OCI-LY7 (cell line): ENCODE data around the gene MPP4. TPM values are rescaled to one million over a fixed set of nuclear protein-coding genes. Genes with fewer than 3 reads are reported as not detected.

Experiments
- BruUV-seq: library from RNA; stranded (reverse); fragments of 400-500 nt; replicated peaks from 2 replicates; lab custom pipeline; 2021; lab: Mats Ljungman, UMichigan
- CTCF ChIA-PET: fragments of 300-600 bp; sonication (Branson Sonifier 250); formaldehyde crosslinking; loops from one replicate; lab custom pipeline; 2022; ENCODE audit warnings: antibody characterized with exemption; ENCODE audit not compliant: unreplicated experiment; lab: Charles Lee
- POLR2A ChIA-PET: fragments of 300-600 bp; sonication (Branson Sonifier 250); formaldehyde crosslinking; loops from one replicate; lab custom pipeline; 2022; ENCODE audit warnings: antibody characterized with exemption; lab: Charles Lee
- DNase-seq: peaks from one replicate; pipeline ENCODE4 v3.0.0-alpha.2; 2015; ENCODE audit warnings: low spot score
- H2AFZ ChIP-seq: fragments of 200-600 bp; sonication (generic), shearing (Covaris generic); 2 replicates; pipeline ENCODE4 v1.6.1; 2014; ENCODE audit warnings: mild to moderate bottlenecking, antibody characterized with exemption, low read length, moderate library complexity
- H3K27ac ChIP-seq: fragments of 200-600 bp; sonication (generic); 2 replicates; pipeline ENCODE4 v1.5.1; 2014; ENCODE audit warnings: mixed run types, low read depth, mild to moderate bottlenecking, moderate library complexity, low read length, inconsistent platforms; ENCODE audit not compliant: poor library complexity, severe bottlenecking
- H3K36me3 ChIP-seq: fragments of 200-600 bp; sonication (generic); 2 replicates; pipeline ENCODE4 v1.6.1; 2014; ENCODE audit warnings: mild to moderate bottlenecking, antibody characterized with exemption, low read length, moderate library complexity, mixed read lengths; ENCODE audit not compliant: insufficient read depth
- H3K4me1 ChIP-seq: fragments of 200-600 bp; sonication (generic); 2 replicates; pipeline ENCODE4 v1.5.1; 2014; ENCODE audit warnings: mild to moderate bottlenecking, low read length; ENCODE audit not compliant: insufficient read depth, poor library complexity, severe bottlenecking
- H3K4me2 ChIP-seq: fragments of 200-600 bp; sonication (generic); 2 replicates; pipeline ENCODE4 v1.6.1; 2014; ENCODE audit warnings: mild to moderate bottlenecking, low read length
- H3K4me3 ChIP-seq: fragments of 200-600 bp; sonication (generic); 2 replicates; pipeline ENCODE4 v1.5.1; 2014; ENCODE audit warnings: mild to moderate bottlenecking, low read depth, low read length; ENCODE audit not compliant: poor library complexity, severe bottlenecking
- H3K79me2 ChIP-seq: fragments of 200-600 bp; sonication (generic); 2 replicates; pipeline ENCODE4 v1.6.1; 2016; ENCODE audit warnings: low read depth, mild to moderate bottlenecking, low read length, moderate library complexity, mixed read lengths; ENCODE audit not compliant: insufficient read depth
- H3K9me2 ChIP-seq: fragments of 200-600 bp; sonication (generic); 2 replicates; pipeline ENCODE4 v1.6.1; 2016; ENCODE audit warnings: mild to moderate bottlenecking, low read length, mixed read lengths; ENCODE audit not compliant: insufficient read depth
- H3K9me3 ChIP-seq: fragments of 200-600 bp; sonication (generic); 2 replicates; pipeline ENCODE4 v1.6.1; 2014; ENCODE audit warnings: mild to moderate bottlenecking, mixed run types, low read length, mixed read lengths
- H4K20me1 ChIP-seq: fragments of 200-600 bp; sonication (generic); 2 replicates; pipeline ENCODE4 v1.6.1; 2014; ENCODE audit warnings: mild to moderate bottlenecking, antibody characterized with exemption, low read length, moderate library complexity, mixed read lengths; ENCODE audit not compliant: insufficient read depth
- EZH2phosphoT487 ChIP-seq: fragments of 200-600 bp; sonication (generic); IDR thresholded peaks from 2 replicates; pipeline ENCODE4 v1.6.1; 2018; ENCODE audit warnings: low read depth, borderline replicate concordance, mild to moderate bottlenecking, mixed run types, antibody characterized with exemption, low read length, moderate library complexity, mixed read lengths
- intact Hi-C: fragments of 100-400 bp; cut with micrococcal nuclease; formaldehyde crosslinking; loops from one replicate; pipeline ENCODE4 v1.10.0; 2022; ENCODE audit not compliant: unreplicated experiment
- total RNA-seq, 2 experiments: library from RNA; depleted of rRNA in 1 of 2; stranded (reverse); fragments of >200 nt in 1 of 2; shearing (Covaris generic) in 1 of 2; gene quantifications; 2 replicates each; pipeline ENCODE4 v1.2.3, GENCODE V29; 2014 to 2022
- TF ChIP-seq, protein P1 (sequence below): fragments of 200-600 bp; sonication (generic); conservative IDR thresholded peaks from 2 replicates; pipeline ENCODE4 v1.5.1; 2014; ENCODE audit warnings: mild to moderate bottlenecking, antibody characterized with exemption, low read length, moderate library complexity, mixed read lengths

Gene MPP4
- total RNA-seq, 2 experiments from 2014 or later: not detected

DNA sequence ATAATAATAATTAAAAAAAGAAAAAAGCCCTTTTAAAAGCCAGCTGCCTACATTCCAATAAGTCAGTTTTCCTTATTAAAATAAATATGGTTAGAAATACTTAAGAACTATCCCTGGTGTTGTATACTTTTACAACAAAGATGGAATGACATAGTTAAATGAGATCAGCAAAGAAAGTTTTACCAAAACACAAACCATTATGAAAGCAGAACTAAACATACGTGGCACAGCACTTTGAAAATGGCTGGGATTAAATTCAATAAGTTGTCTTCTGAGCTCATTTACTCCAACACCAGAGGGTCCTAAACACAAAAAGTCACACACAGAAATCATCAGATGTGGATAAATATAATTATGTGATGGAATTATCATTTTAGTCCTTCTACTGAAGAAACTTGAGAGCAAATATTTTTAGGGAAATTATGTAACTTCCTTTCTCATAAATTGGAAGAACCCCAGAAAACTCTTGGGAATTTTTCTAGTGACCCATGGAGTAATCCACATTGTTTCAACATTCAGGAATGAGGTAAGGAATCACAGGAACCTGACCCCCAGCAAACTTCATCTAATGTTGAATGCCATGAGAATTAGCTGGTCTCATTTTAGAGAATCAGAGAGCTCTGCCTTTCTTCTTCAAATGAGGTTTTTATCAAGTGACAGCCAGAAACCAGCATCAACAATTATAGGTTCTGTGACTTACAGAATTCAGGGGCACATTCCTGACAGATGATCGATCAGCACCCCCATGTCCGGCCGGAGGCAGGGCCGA, 43.6 kb downstream of the MPP4 start:
- no TSS peak for BruUV-seq
- Histone ChIP-seq H3K4me3 (no peak overlapping the region), H3K27ac (no peak overlapping the region), H3K79me2 (no peaks in the 10 kb centered on the region), H3K9me3 (no peaks in the 10 kb centered on the region), H3K36me3 (no peaks in the 10 kb centered on the region), H3K9me2 (no peaks in the 10 kb centered on the region), H2AFZ (no peak overlapping the region), H3K4me2 (no peak overlapping the region), H4K20me1 (no peaks in the 10 kb centered on the region), H3K4me1 (no peaks in the 10 kb centered on the region)
- ChIA-PET CTCF (no interaction called here), POLR2A (interaction anchor here (0.6 to 1.0 kb wide), 2 partner anchors 9 to 10 kb away, joined by 4 to 5 read pairs; no protein-coding TSS in a partner anchor)
- DNase-seq: no peak
- intact Hi-C loops: no loop called here
- no peak for TF ChIP-seq EZH2phosphoT487
- TF ChIP-seq, protein P1, sequence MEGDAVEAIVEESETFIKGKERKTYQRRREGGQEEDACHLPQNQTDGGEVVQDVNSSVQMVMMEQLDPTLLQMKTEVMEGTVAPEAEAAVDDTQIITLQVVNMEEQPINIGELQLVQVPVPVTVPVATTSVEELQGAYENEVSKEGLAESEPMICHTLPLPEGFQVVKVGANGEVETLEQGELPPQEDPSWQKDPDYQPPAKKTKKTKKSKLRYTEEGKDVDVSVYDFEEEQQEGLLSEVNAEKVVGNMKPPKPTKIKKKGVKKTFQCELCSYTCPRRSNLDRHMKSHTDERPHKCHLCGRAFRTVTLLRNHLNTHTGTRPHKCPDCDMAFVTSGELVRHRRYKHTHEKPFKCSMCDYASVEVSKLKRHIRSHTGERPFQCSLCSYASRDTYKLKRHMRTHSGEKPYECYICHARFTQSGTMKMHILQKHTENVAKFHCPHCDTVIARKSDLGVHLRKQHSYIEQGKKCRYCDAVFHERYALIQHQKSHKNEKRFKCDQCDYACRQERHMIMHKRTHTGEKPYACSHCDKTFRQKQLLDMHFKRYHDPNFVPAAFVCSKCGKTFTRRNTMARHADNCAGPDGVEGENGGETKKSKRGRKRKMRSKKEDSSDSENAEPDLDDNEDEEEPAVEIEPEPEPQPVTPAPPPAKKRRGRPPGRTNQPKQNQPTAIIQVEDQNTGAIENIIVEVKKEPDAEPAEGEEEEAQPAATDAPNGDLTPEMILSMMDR: no peak

DNA sequence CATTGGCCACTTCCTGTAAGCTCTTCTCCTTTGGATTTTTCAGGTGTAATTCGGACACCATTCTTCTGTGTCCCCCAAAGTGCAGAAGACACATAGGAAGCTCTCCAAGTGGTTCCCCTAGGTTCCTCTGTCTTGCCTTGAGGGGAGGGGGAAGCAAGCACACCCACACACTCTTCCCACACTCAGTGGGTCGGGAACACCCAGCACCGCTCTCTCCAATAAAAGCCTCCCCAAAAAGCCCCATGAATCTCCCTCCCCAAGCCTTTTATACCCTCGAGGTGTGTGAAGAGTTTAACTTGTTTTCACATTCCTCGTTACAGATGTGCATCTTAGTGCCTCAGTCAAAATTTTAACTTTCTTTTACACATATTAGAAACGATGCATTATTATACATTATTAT, 45.2 kb downstream of the MPP4 start:
- no peaks in the 10 kb centered on the region for H3K36me3 ChIP-seq
- no peak overlapping the region for H3K4me3 ChIP-seq
- H3K9me3 ChIP-seq: no peaks in the 10 kb centered on the region
- no peak for DNase-seq
- intact Hi-C loops: no loop called here
- H2AFZ ChIP-seq: no peak overlapping the region; the same call in 1 of the 2 replicates
- POLR2A ChIA-PET: interaction anchor here (0.7 to 1.6 kb wide), 2 partner anchors 9 to 418 kb away, joined by 3 to 5 read pairs; partner anchors contain the start of gene TMEM237
- H3K79me2 ChIP-seq: no peaks in the 10 kb centered on the region
- H3K4me2 ChIP-seq: no peak overlapping the region
- TF ChIP-seq, protein P1: no peak
- no peak for TF ChIP-seq EZH2phosphoT487
- CTCF ChIA-PET: no interaction called here
- H3K4me1 ChIP-seq: no peaks in the 10 kb centered on the region
- no peaks in the 10 kb centered on the region for H3K9me2 ChIP-seq
- no TSS peak for BruUV-seq
- H4K20me1 ChIP-seq: no peaks in the 10 kb centered on the region
- H3K27ac ChIP-seq: no peak overlapping the region

DNA sequence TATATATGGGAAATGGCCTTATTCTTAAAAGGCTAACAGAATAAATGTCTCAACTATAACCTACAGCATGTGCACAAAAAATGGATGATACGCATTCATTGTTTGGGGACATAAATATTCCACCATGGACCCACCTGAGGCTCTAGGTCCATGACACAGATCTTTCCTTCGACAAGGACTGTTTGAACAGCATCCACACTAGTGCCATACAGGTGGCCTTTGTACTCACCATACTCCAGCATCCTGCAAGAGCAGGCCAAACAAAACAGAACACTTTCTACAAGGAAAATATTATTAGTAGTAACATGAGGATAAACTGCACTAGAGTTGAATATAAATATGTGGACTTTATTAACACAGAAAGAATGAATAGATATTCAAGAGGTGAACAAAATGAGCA, 49.0 kb downstream of the MPP4 start:
- no peaks in the 10 kb centered on the region for H4K20me1 ChIP-seq
- ChIA-PET POLR2A (no interaction called here), CTCF (no interaction called here)
- BruUV-seq: no TSS peak
- no peak overlapping the region for H2AFZ ChIP-seq
- DNase-seq: no peak
- H3K27ac ChIP-seq: no peak overlapping the region
- no peaks in the 10 kb centered on the region for H3K36me3 ChIP-seq
- H3K79me2 ChIP-seq: no peaks in the 10 kb centered on the region
- H3K9me2 ChIP-seq: no peaks in the 10 kb centered on the region
- H3K9me3 ChIP-seq: no peaks in the 10 kb centered on the region
- H3K4me1 ChIP-seq: peaks cover 1% of the 10 kb centered on the region
- no peak overlapping the region for H3K4me3 ChIP-seq
- H3K4me2 ChIP-seq: no peak overlapping the region
- TF ChIP-seq, protein P1: no peak
- no peak for TF ChIP-seq EZH2phosphoT487
- intact Hi-C loops: no loop called here
